Natural killer cell (primary cell): ENCODE results near the gene HS6ST3. TPM values are rescaled to one million over a fixed set of nuclear protein-coding genes. Genes with fewer than 3 reads are reported as not detected.

Experiments used
- ATAC-seq, 3 donors: fragments of 150-1000 bp in 2 of 3; fragments of 200-7000 bp in 1 of 3; cut with Tn5 transposase; 1 replicate in 1 of 3; 2 replicates in 2 of 3; pipeline ENCODE4 v1.10.0; 2021; ENCODE audit warnings: mild to moderate bottlenecking in 2 of 3, moderate library complexity in 2 of 3
- DNase-seq, 2 donors: peaks; one replicate each; pipeline versions ENCODE4 v3.0.0 to v3.0.0-alpha.2; 2013 to 2021; ENCODE audit warnings: mixed read lengths in 1 of 2
- H3K27ac ChIP-seq: one replicate; pipeline ENCODE4 v1.5.1; 2013; ENCODE audit warnings: mild to moderate bottlenecking, low read length
- H3K27me3 ChIP-seq: one replicate; pipeline ENCODE4 v1.6.1; 2013; ENCODE audit warnings: low read length; ENCODE audit not compliant: control insufficient read depth, insufficient read depth
- H3K36me3 ChIP-seq: one replicate; pipeline ENCODE4 v1.6.1; 2013; ENCODE audit warnings: low read length; ENCODE audit not compliant: control insufficient read depth, insufficient read depth
- H3K4me1 ChIP-seq: one replicate; pipeline ENCODE4 v1.6.1; 2013; ENCODE audit warnings: low read length; ENCODE audit not compliant: control insufficient read depth, insufficient read depth
- H3K4me3 ChIP-seq: one replicate; pipeline ENCODE4 v1.5.1; 2013; ENCODE audit warnings: low read length
- H3K9me3 ChIP-seq: one replicate; pipeline ENCODE4 v1.6.1; 2013; ENCODE audit warnings: low read length; ENCODE audit not compliant: control insufficient read depth, insufficient read depth
- H3K27ac Mint-ChIP-seq, 2 donors: one replicate each; pipeline ENCODE4 v1.8.0; 2022; ENCODE audit warnings: mild to moderate bottlenecking in 2 of 2, mixed read lengths in 2 of 2, moderate library complexity in 1 of 2
- H3K27me3 Mint-ChIP-seq, 2 donors: one replicate each; pipeline ENCODE4 v1.8.0; 2022; ENCODE audit warnings: low read depth in 2 of 2, mixed read lengths in 2 of 2
- H3K36me3 Mint-ChIP-seq: one replicate; pipeline ENCODE4 v1.8.0; 2022; ENCODE audit warnings: mixed read lengths
- H3K4me1 Mint-ChIP-seq, 2 donors: one replicate each; pipeline ENCODE4 v1.8.0; 2022; ENCODE audit warnings: mixed read lengths in 2 of 2
- H3K4me3 Mint-ChIP-seq: one replicate; pipeline ENCODE4 v1.8.0; 2022; ENCODE audit warnings: mild to moderate bottlenecking, moderate library complexity, mixed read lengths
- H3K9me3 Mint-ChIP-seq, 2 donors: one replicate each; pipeline ENCODE4 v1.8.0; 2022; ENCODE audit warnings: mixed read lengths in 2 of 2
- CTCF ChIP-seq: fragments of 200-600 bp; IDR thresholded peaks from one replicate; pipeline ENCODE4 v1.8.0; 2022; ENCODE audit warnings: antibody characterized with exemption
- WGBS: methylation state at CpG from one replicate; pipeline ENCODE4 v1.1.7; 2013; ENCODE audit warnings: missing lambda C conversion rate; ENCODE audit not compliant: insufficient coverage; 5-methylcytosine and 5-hydroxymethylcytosine counted together
- intact Hi-C: fragments of 100-400 bp; cut with micrococcal nuclease; formaldehyde crosslinking; loops from one replicate; pipeline ENCODE4 v1.14.2; 2022
- total RNA-seq, 4 donors: library from RNA; stranded (reverse); fragments of 120-200 nt in 1 of 4; gene quantifications; one replicate each; pipeline versions ENCODE4 v1.2.3 to v1.2.4, GENCODE V29; 2013 to 2022

HS6ST3 gene
- total RNA-seq, 3 donors from 2014 or later (not counting 1 experiment from before 2014, with no cell fraction given): not detected

GRCh38 chr13:96075953-96076543 lies 13.9 kb upstream of the HS6ST3 start:
- WGBS: 79% methylated on average over 3 of the region's 3 CpGs
- Histone ChIP-seq H3K36me3 (no peaks in the 10 kb centered on the region), H3K27me3 (no peaks in the 10 kb centered on the region), H3K27ac (no peak overlapping the region), H3K4me1 (no peaks in the 10 kb centered on the region), H3K9me3 (no peaks in the 10 kb centered on the region), H3K4me3 (no peak overlapping the region)
- intact Hi-C loops: no loop called here
- Mint-ChIP-seq H3K4me1 (no peaks in the 10 kb centered on the region), H3K4me3 (no peak overlapping the region), H3K9me3 (peaks cover 9 to 12% of the 10 kb centered on the region in 2 donors), H3K36me3 (no peaks in the 10 kb centered on the region), H3K27me3 (no peaks in the 10 kb centered on the region), H3K27ac (no peak overlapping the region)
- no peak for ATAC-seq
- no peak for TF ChIP-seq CTCF
- no peak for DNase-seq

- Histone ChIP-seq H3K27me3 (no peaks in the 10 kb centered on the region), H3K4me1 (no peaks in the 10 kb centered on the region), H3K27ac (no peak overlapping the region), H3K36me3 (no peaks in the 10 kb centered on the region), H3K4me3 (no peak overlapping the region), H3K9me3 (no peaks in the 10 kb centered on the region)
- peaks cover 12% of the 10 kb centered on the region in 2 donors for H3K9me3 Mint-ChIP-seq
- H3K27ac Mint-ChIP-seq: no peak overlapping the region
- intact Hi-C loops: no loop called here
- H3K4me1 Mint-ChIP-seq: no peaks in the 10 kb centered on the region
- DNase-seq (no peak), ATAC-seq (no peak)
- 93% methylated on average over 5 of the region's 5 CpGs for WGBS
- H3K4me3 Mint-ChIP-seq: no peak overlapping the region
- H3K36me3 Mint-ChIP-seq: no peaks in the 10 kb centered on the region
- peaks cover 0 to 3% of the 10 kb centered on the region in 2 donors for H3K27me3 Mint-ChIP-seq
- TF ChIP-seq CTCF: no peak
Measured at GRCh38 chr13:96080676-96081075, 9.2 kb upstream of the HS6ST3 start.

- no peak overlapping the region for H3K4me3 ChIP-seq
- no peak for TF ChIP-seq CTCF
- no peaks in the 10 kb centered on the region for H3K4me1 ChIP-seq
- no peaks in the 10 kb centered on the region for H3K36me3 Mint-ChIP-seq
- no peak for DNase-seq
- intact Hi-C loops: no loop called here
- H3K27me3 Mint-ChIP-seq: peaks cover 0 to 3% of the 10 kb centered on the region in 2 donors
- H3K4me3 Mint-ChIP-seq: no peak overlapping the region
- H3K9me3 Mint-ChIP-seq: peaks cover 8 to 13% of the 10 kb centered on the region in 2 donors
- H3K36me3 ChIP-seq: no peaks in the 10 kb centered on the region
- no peaks in the 10 kb centered on the region for H3K27me3 ChIP-seq
- H3K27ac ChIP-seq: no peak overlapping the region
- no peak for ATAC-seq
- no peaks in the 10 kb centered on the region for H3K4me1 Mint-ChIP-seq
- H3K9me3 ChIP-seq: no peaks in the 10 kb centered on the region
- no peak overlapping the region for H3K27ac Mint-ChIP-seq
- 71% methylated on average over 2 of the region's 2 CpGs for WGBS
Measured at GRCh38 chr13:96081888-96082287, 8.0 kb upstream of the HS6ST3 start.

- intact Hi-C loops: no loop called here
Measured at GRCh38 chr13:96082640-96083039, 7.3 kb upstream of the HS6ST3 start.

More at GRCh38 chr13:96082640-96083039, 7.3 kb upstream of the HS6ST3 start:
- H3K4me1 Mint-ChIP-seq: no peaks in the 10 kb centered on the region
- H3K27me3 Mint-ChIP-seq: peaks cover 0 to 6% of the 10 kb centered on the region in 2 donors
- Histone ChIP-seq H3K27me3 (peaks cover 3% of the 10 kb centered on the region), H3K36me3 (no peaks in the 10 kb centered on the region), H3K27ac (no peak overlapping the region), H3K4me1 (no peaks in the 10 kb centered on the region), H3K4me3 (no peak overlapping the region), H3K9me3 (no peaks in the 10 kb centered on the region)
- H3K9me3 Mint-ChIP-seq: peaks cover 8 to 13% of the 10 kb centered on the region in 2 donors
- TF ChIP-seq CTCF: no peak
- no peak overlapping the region for H3K4me3 Mint-ChIP-seq
- no peak overlapping the region for H3K27ac Mint-ChIP-seq
- no peak for DNase-seq
- no peak for ATAC-seq
- no peaks in the 10 kb centered on the region for H3K36me3 Mint-ChIP-seq
